Spinal cord (tissue), 10 donors: ENCODE measurements around the gene TPGS2. TPM values are rescaled to one million over a fixed set of nuclear protein-coding genes. Genes with fewer than 3 reads are reported as not detected.
A peak's percentile ranks its signal among the peaks of the same experiment; 100 is the strongest.

Source experiments
- DNase-seq, 6 donors: peaks; one replicate each; pipeline versions ENCODE4 v3.0.0 to v3.0.0-alpha.2; 2013 to 2015; ENCODE audit warnings: low spot score in 6 of 6, low read depth in 4 of 6
- H3K27ac ChIP-seq: one replicate; pipeline ENCODE4 v1.5.1; 2013; ENCODE audit warnings: low read depth, low read length, control low read depth
- H3K27me3 ChIP-seq: one replicate; pipeline ENCODE4 v1.6.1; 2013; ENCODE audit warnings: low read length; ENCODE audit not compliant: control insufficient read depth, insufficient read depth
- H3K36me3 ChIP-seq: one replicate; pipeline ENCODE4 v1.6.1; 2013; ENCODE audit warnings: low read length; ENCODE audit not compliant: control insufficient read depth, insufficient read depth
- H3K4me1 ChIP-seq: one replicate; pipeline ENCODE4 v1.6.1; 2013; ENCODE audit warnings: low read length; ENCODE audit not compliant: control insufficient read depth, insufficient read depth
- H3K4me3 ChIP-seq: one replicate; pipeline ENCODE4 v1.5.1; 2013; ENCODE audit warnings: low read depth, low read length, control low read depth
- H3K9me3 ChIP-seq: one replicate; pipeline ENCODE4 v1.6.1; 2013; ENCODE audit warnings: low read length; ENCODE audit not compliant: control insufficient read depth, insufficient read depth
- WGBS: methylation state at CpG from one replicate; pipeline ENCODE4 v1.1.5; 2013; ENCODE audit warnings: missing lambda C conversion rate; ENCODE audit not compliant: insufficient coverage; 5-methylcytosine and 5-hydroxymethylcytosine counted together
- polyA plus RNA-seq, 2 donors: library from polyadenylated mRNA; unstranded; fragments of 120-200 nt; gene quantifications; one replicate each; pipeline ENCODE4 v1.2.1, GENCODE V29; 2013; ENCODE audit not compliant: insufficient read length in 2 of 2
- total RNA-seq, 2 donors: library from RNA; depleted of rRNA in 1 of 2; stranded (reverse); fragments of 120-200 nt in 1 of 2; fragments of >200 nt in 1 of 2; gene quantifications; one replicate each; pipeline versions ENCODE4 v1.2.3 to v1.2.4, GENCODE V29; 2013 to 2014
- donor health status: healthy.

Gene TPGS2
- total and polyA plus RNA-seq, 4 donors, result 104 to 212 (median 157) TPM

DNA sequence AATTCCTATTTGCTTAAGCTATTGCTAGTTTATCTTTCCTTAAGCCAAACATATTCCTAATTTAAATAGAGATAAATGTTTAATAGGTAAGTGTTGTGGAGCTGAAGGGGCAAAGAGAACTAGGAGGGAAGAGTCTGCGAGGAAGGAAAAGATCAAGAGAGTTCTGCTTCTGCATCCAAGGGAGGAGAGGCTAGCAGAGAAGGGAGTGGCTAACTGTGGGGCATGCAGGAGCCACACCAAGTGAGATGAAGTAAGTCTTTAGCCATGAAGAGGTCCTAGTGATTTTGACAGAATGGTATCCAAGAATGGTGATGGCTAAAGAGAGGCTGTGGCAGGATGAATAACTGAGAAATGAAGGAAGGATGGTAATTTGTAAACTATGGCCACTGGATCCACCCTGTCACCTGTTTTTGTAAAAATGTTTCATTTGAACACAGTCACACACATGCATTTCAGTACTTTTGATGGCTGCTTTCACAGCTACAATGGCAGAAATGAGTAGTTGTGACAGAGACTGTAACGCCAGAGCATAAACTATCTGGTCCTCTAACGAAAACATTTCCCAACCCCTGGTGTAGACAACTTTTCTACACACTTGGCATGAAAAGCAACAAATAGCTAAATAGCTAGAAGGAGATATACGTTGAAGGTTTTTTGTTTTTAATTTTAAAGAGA is 15.6 kb downstream of the TPGS2 start:
- no peak overlapping the region for H3K27ac ChIP-seq
- no peak for DNase-seq

DNA sequence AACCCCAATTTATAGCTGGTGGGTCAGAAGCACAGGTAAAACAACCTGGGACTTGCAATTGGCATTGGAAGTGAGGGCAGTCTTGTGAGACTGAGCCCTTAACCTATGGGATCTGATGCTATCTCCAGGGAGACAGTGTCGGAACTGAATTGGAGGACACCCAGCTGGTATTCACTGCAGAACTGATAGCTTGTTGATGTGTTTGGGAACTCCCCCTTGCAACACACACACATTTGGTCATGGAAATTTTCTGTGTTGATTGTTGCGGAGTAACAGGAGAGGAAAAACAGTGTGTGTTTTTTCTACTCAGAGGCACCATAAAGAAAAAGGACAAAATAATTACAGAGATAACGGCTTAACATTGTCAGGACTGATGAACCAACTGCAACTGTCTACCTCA is 16.1 kb downstream of the TPGS2 start:
- H3K27ac ChIP-seq, result no peak overlapping the region
- H3K4me3 ChIP-seq, result no peak overlapping the region
- no peak for DNase-seq
- H3K4me1 ChIP-seq, result no peaks in the 10 kb centered on the region
- H3K27me3 ChIP-seq, result no peaks in the 10 kb centered on the region
- no CpG with 5 or more reads among the region's 3 CpGs for WGBS
- H3K36me3 ChIP-seq, result peaks cover 12% of the 10 kb centered on the region
- H3K9me3 ChIP-seq, result no peaks in the 10 kb centered on the region

More for the DNA sequence above, 15.6 kb downstream of the TPGS2 start:
- no peaks in the 10 kb centered on the region for H3K9me3 ChIP-seq
- H3K36me3 ChIP-seq, result peaks cover 12% of the 10 kb centered on the region
- H3K27me3 ChIP-seq, result no peaks in the 10 kb centered on the region
- no peaks in the 10 kb centered on the region for H3K4me1 ChIP-seq
- WGBS, result 91% methylated on average over 2 of the region's 4 CpGs
- no peak overlapping the region for H3K4me3 ChIP-seq

- DNase-seq, result no peak
- Histone ChIP-seq H3K27ac (no peak overlapping the region), H3K9me3 (no peaks in the 10 kb centered on the region), H3K4me3 (no peak overlapping the region), H3K27me3 (no peaks in the 10 kb centered on the region), H3K36me3 (peaks cover 9% of the 10 kb centered on the region), H3K4me1 (no peaks in the 10 kb centered on the region)
These were observed 16.8 kb downstream of the TPGS2 start for GRCh38 chr18:36811955-36812354.

- no CpG with 5 or more reads among the region's 3 CpGs for WGBS
- Histone ChIP-seq H3K27ac (no peak overlapping the region), H3K36me3 (peaks cover 11% of the 10 kb centered on the region), H3K4me3 (no peak overlapping the region), H3K4me1 (no peaks in the 10 kb centered on the region), H3K9me3 (no peaks in the 10 kb centered on the region), H3K27me3 (no peaks in the 10 kb centered on the region)
- DNase-seq, result no peak
These were observed 17.4 kb downstream of the TPGS2 start for GRCh38 chr18:36811430-36811829.

DNA sequence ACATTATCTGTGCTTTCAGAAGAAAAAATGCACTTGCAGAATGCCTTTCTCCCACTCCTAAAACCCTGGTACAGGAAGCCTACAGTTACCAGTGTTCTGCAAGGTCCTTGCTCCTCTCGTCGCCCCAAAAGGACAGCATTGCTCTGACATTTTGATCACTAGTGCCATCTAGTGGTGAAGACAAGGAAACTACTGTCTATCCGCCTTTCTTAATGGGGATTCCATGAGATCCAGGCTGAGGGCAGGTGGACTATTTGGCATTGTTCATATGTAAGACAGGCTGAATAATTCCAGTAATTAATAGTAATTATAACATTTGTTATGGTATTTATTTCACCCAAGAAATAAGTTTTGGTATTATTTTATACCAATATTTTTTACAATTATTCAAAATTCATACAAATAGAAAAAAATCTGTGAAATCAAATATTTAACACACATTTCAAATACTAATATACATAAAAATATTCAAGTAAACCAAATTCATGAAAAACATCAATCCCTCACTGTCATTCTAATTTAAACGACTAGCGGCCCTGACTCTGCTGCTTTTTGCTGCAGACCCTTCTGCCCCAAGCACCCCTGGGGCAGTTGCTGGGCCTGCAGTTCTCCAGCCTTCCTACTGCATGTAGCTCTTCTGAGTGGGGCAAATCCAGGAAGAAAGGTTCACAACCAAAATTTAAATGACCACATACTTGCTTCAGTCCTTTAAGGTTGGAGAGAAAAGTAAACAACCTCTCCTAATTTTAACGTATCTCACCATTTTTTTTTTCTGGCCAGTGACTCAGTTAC is 19.0 kb downstream of the TPGS2 start:
- peak; percentile 46 to 95 (median 66) for DNase-seq
- no peak overlapping the region for H3K4me3 ChIP-seq
- H3K27me3 ChIP-seq, result no peaks in the 10 kb centered on the region
- no peak overlapping the region for H3K27ac ChIP-seq
- peaks cover 14% of the 10 kb centered on the region for H3K36me3 ChIP-seq
- WGBS, result 28% methylated on average over 5 of the region's 6 CpGs
- H3K4me1 ChIP-seq, result no peaks in the 10 kb centered on the region
- no peaks in the 10 kb centered on the region for H3K9me3 ChIP-seq

DNA sequence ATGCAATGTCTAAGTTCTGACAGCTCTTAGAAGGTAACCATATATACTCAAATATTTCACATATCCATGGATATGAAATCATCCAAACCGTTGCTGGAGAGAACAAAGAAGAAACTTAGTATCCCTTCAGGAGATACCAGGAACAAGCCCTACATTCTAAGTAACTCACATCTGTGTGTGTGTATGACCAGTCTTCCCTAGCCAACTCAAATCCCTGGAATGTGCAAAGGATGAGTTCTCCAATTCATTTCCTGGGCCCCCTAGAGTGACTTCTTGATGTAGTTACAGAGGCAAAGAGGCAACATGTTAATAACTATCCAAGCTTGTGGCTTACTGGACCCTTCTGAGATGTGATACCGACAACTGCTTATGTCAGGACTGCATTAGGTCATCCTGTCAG is 20.1 kb downstream of the TPGS2 start:
- H3K36me3 ChIP-seq, result peaks cover 20% of the 10 kb centered on the region
- no peak overlapping the region for H3K27ac ChIP-seq
- no peak overlapping the region for H3K4me3 ChIP-seq
- WGBS, result 90% methylated on average over 2 of the region's 2 CpGs
- H3K9me3 ChIP-seq, result no peaks in the 10 kb centered on the region
- H3K4me1 ChIP-seq, result no peaks in the 10 kb centered on the region
- H3K27me3 ChIP-seq, result no peaks in the 10 kb centered on the region
- no peak for DNase-seq

GRCh38 chr18:36805105-36805504 is 23.7 kb downstream of the TPGS2 start:
- Histone ChIP-seq H3K9me3 (peaks cover 2% of the 10 kb centered on the region), H3K27ac (no peak overlapping the region), H3K27me3 (no peaks in the 10 kb centered on the region), H3K36me3 (peaks cover 19% of the 10 kb centered on the region), H3K4me3 (no peak overlapping the region), H3K4me1 (no peaks in the 10 kb centered on the region)
- WGBS, result 100% methylated on average over 1 of the region's 2 CpGs
- DNase-seq, result no peak

- Histone ChIP-seq H3K4me1 (no peaks in the 10 kb centered on the region), H3K27me3 (no peaks in the 10 kb centered on the region), H3K4me3 (no peak overlapping the region), H3K9me3 (peaks cover 2% of the 10 kb centered on the region), H3K27ac (no peak overlapping the region), H3K36me3 (peaks cover 15% of the 10 kb centered on the region)
- no peak for DNase-seq
- WGBS, result 67% methylated on average over 1 of the region's 3 CpGs
These were observed 29.9 kb downstream of the TPGS2 start for GRCh38 chr18:36798738-36799473.

DNA sequence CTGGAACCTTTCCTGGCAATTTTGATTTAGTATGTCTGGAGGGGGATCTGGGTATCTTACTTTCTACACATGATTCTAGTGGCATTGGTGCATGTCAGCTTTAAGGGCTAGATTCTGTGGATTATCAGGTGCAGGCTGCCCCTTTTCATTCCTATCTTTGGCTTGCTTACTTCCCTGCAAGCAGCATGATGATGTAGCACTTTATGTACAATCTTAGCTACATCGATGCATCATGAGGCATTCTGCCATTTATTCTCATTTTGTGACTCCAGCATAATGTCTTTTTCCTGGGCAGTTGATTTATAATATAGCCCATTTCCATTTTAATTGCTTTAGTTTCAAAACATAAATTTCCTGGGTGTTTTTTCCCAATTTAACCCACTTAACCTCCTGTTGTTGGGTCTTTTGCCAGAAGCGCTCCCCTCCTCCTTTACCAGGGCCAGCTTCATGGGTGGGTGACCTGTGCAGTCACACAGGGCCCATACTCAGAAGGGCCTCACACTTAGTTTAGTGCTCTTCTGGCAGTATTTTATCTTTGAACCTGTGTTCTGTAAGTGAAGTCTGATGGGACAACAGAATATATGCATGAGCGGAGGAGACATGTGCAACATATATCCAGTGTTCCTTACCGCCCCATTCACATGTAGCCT is 36.0 kb downstream of the TPGS2 start:
- WGBS, result 29% methylated on average over 1 of the region's 4 CpGs

More for the DNA sequence above, 36.0 kb downstream of the TPGS2 start:
- Histone ChIP-seq H3K36me3 (peaks cover 11% of the 10 kb centered on the region), H3K4me1 (no peaks in the 10 kb centered on the region), H3K4me3 (no peak overlapping the region), H3K27me3 (no peaks in the 10 kb centered on the region), H3K9me3 (no peaks in the 10 kb centered on the region), H3K27ac (no peak overlapping the region)
- peak in 1 of 6 donors; percentile 68 for DNase-seq
